Caco-2 (cell line): ENCODE measurements around the gene CYP46A1. TPM values are rescaled to one million over a fixed set of nuclear protein-coding genes. Genes with fewer than 3 reads are reported as not detected.

Experiments used
- BruUV-seq: library from RNA; stranded (reverse); fragments of 400-500 nt; replicated peaks from 2 replicates; lab custom pipeline; 2021; lab: Mats Ljungman, UMichigan
- CTCF ChIA-PET: fragments of 300-600 bp; sonication (Branson Sonifier 250); formaldehyde crosslinking; loops from one replicate; lab custom pipeline; 2022; ENCODE audit warnings: antibody characterized with exemption; lab: Charles Lee
- POLR2A ChIA-PET: fragments of 300-600 bp; sonication (Branson Sonifier 250); formaldehyde crosslinking; loops from one replicate; lab custom pipeline; 2022; ENCODE audit warnings: antibody characterized with exemption; lab: Charles Lee
- DNase-seq, 2 experiments: peaks; one replicate each; pipeline versions ENCODE4 v3.0.0 to v3.0.0-alpha.2; 2020 to 2022
- H3K27me3 ChIP-seq: replicated peaks from 2 replicates; pipeline ENCODE4 v1.6.0; 2011; ENCODE audit warnings: low read length; ENCODE audit not compliant: control insufficient read depth, insufficient read depth
- H3K36me3 ChIP-seq: 2 replicates; pipeline ENCODE4 v1.5.1; 2011; ENCODE audit warnings: low read length; ENCODE audit not compliant: control insufficient read depth, insufficient read depth
- H3K4me1 ChIP-seq: fragments of 250-450 bp; sonication (Bioruptor Pico); 2 replicates; pipeline ENCODE4 v1.5.1; 2020; ENCODE audit warnings: mild to moderate bottlenecking
- H3K4me3 ChIP-seq: 2 replicates; pipeline ENCODE4 v1.5.1; 2011; ENCODE audit warnings: low read depth, mild to moderate bottlenecking, control low read depth, low read length
- H3K9me3 ChIP-seq: fragments of 250-450 bp; sonication (Bioruptor Pico); 2 replicates; pipeline ENCODE4 v1.5.1; 2020; ENCODE audit warnings: mild to moderate bottlenecking, moderate library complexity
- H3K27ac Mint-ChIP-seq: one replicate; pipeline ENCODE4 v1.8.0; 2022; ENCODE audit warnings: mixed read lengths; ENCODE audit not compliant: unreplicated experiment
- H3K27me3 Mint-ChIP-seq: one replicate; pipeline ENCODE4 v1.8.0; 2022; ENCODE audit warnings: mixed read lengths; ENCODE audit not compliant: insufficient read depth, unreplicated experiment
- H3K36me3 Mint-ChIP-seq: one replicate; pipeline ENCODE4 v1.8.0; 2022; ENCODE audit warnings: mild to moderate bottlenecking, mixed read lengths; ENCODE audit not compliant: insufficient read depth, unreplicated experiment
- H3K4me1 Mint-ChIP-seq: one replicate; pipeline ENCODE4 v1.8.0; 2022; ENCODE audit warnings: low read depth, mixed read lengths; ENCODE audit not compliant: unreplicated experiment
- H3K4me3 Mint-ChIP-seq: one replicate; pipeline ENCODE4 v1.8.0; 2022; ENCODE audit warnings: mild to moderate bottlenecking, moderate library complexity, mixed read lengths; ENCODE audit not compliant: unreplicated experiment
- H3K9me3 Mint-ChIP-seq: one replicate; pipeline ENCODE4 v1.8.0; 2022; ENCODE audit warnings: mixed read lengths; ENCODE audit not compliant: unreplicated experiment
- CTCF ChIP-seq, 2 experiments: fragments of 200-600 bp in 1 of 2; IDR thresholded peaks; 1 replicate in 1 of 2; 2 replicates in 1 of 2; pipeline versions ENCODE4 v1.5.1 to v1.8.0; 2011 to 2022; ENCODE audit warnings: antibody characterized with exemption in 1 of 2, control low read depth in 1 of 2, inconsistent platforms in 1 of 2, low read depth in 1 of 2, low read length in 1 of 2, mild to moderate bottlenecking in 1 of 2, moderate library complexity in 1 of 2; ENCODE audit not compliant: insufficient read depth in 1 of 2, severe bottlenecking in 1 of 2, unreplicated experiment in 1 of 2
- intact Hi-C: fragments of 100-400 bp; cut with micrococcal nuclease; formaldehyde crosslinking; loops from one replicate; pipeline ENCODE4 v1.10.0; 2022; ENCODE audit not compliant: unreplicated experiment
- total RNA-seq: library from RNA; stranded (reverse); gene quantifications from 2 replicates; pipeline ENCODE4 v1.2.3, GENCODE V29; 2022

The CYP46A1 gene
- total RNA-seq, 1 experiment from 2014 or later: 0.09 TPM

- no TSS peak for BruUV-seq
- Histone ChIP-seq H3K4me1 (peaks cover under 1% of the 10 kb centered on the region; the same call in 1 of the 2 replicates), H3K4me3 (no peak overlapping the region), H3K27me3 (no peaks in the 10 kb centered on the region), H3K9me3 (no peaks in the 10 kb centered on the region), H3K36me3 (no peaks in the 10 kb centered on the region)
- Mint-ChIP-seq H3K27me3 (no peaks in the 10 kb centered on the region), H3K9me3 (no peaks in the 10 kb centered on the region), H3K4me3 (no peak overlapping the region), H3K36me3 (no peaks in the 10 kb centered on the region), H3K27ac (no peak overlapping the region), H3K4me1 (peaks cover 3% of the 10 kb centered on the region)
- intact Hi-C loops: no loop called here
- no peak for DNase-seq
- ChIA-PET CTCF (no interaction called here), POLR2A (no interaction called here)
- TF ChIP-seq CTCF (IDR thresholded peaks at IDR 0.05; ENCODE audit: insufficient read depth in 1 of 2, low read depth in 1 of 2, low read length in 1 of 2, severe bottlenecking in 1 of 2, unreplicated experiment in 1 of 2): no peak
Observed at GRCh38 chr14:99666533-99666932, 17.6 kb upstream of the CYP46A1 start.

GRCh38 chr14:99667045-99667444 lies 17.1 kb upstream of the CYP46A1 start:
- Mint-ChIP-seq H3K27ac (no peak overlapping the region), H3K9me3 (no peaks in the 10 kb centered on the region), H3K36me3 (no peaks in the 10 kb centered on the region), H3K27me3 (no peaks in the 10 kb centered on the region), H3K4me3 (no peak overlapping the region), H3K4me1 (peaks cover 7% of the 10 kb centered on the region)
- Histone ChIP-seq H3K4me3 (no peak overlapping the region), H3K36me3 (no peaks in the 10 kb centered on the region), H3K9me3 (no peaks in the 10 kb centered on the region), H3K4me1 (peaks cover 5% of the 10 kb centered on the region; the same call in 1 of the 2 replicates), H3K27me3 (no peaks in the 10 kb centered on the region)
- DNase-seq: no peak
- CTCF ChIA-PET: no interaction called here
- BruUV-seq: no TSS peak
- intact Hi-C loops: no loop called here
- no peak for TF ChIP-seq CTCF (IDR thresholded peaks at IDR 0.05; ENCODE audit: insufficient read depth in 1 of 2, low read depth in 1 of 2, low read length in 1 of 2, severe bottlenecking in 1 of 2, unreplicated experiment in 1 of 2)
- POLR2A ChIA-PET: no interaction called here

GRCh38 chr14:99667821-99668220 lies 16.3 kb upstream of the CYP46A1 start:
- TF ChIP-seq CTCF (IDR thresholded peaks at IDR 0.05; ENCODE audit: insufficient read depth in 1 of 2, low read depth in 1 of 2, low read length in 1 of 2, severe bottlenecking in 1 of 2, unreplicated experiment in 1 of 2): no peak
- ChIA-PET POLR2A (no interaction called here), CTCF (interaction anchor here (0.9 kb wide), 1 partner anchor 16 kb away, joined by 3 read pairs; the partner anchor contains the start of gene CYP46A1)
- H3K27ac Mint-ChIP-seq: no peak overlapping the region
- peaks cover 7% of the 10 kb centered on the region for H3K4me1 Mint-ChIP-seq
- H3K4me3 Mint-ChIP-seq: no peak overlapping the region
- no peaks in the 10 kb centered on the region for H3K27me3 ChIP-seq
- no peaks in the 10 kb centered on the region for H3K9me3 ChIP-seq
- H3K36me3 Mint-ChIP-seq: no peaks in the 10 kb centered on the region
- H3K36me3 ChIP-seq: no peaks in the 10 kb centered on the region
- no peak overlapping the region for H3K4me3 ChIP-seq
- no TSS peak for BruUV-seq
- no peaks in the 10 kb centered on the region for H3K27me3 Mint-ChIP-seq
- DNase-seq: no peak
- H3K4me1 ChIP-seq: peaks cover 7% of the 10 kb centered on the region; the same call in 1 of the 2 replicates
- H3K9me3 Mint-ChIP-seq: no peaks in the 10 kb centered on the region
- intact Hi-C loops: no loop called here
